ENCODE data around the gene ESAM. TPM values are rescaled to one million over a fixed set of nuclear protein-coding genes. Genes with fewer than 3 reads are reported as not detected.
A peak's percentile ranks its signal among the peaks of the same experiment; 100 is the strongest.

Gene ESAM
- polyA plus RNA-seq, 3 donors: 59.4 to 78.9 (median 69.4) TPM

- DNase-seq: no peak
Observed at GRCh38 chr11:124738713-124739478, 23.2 kb downstream of the ESAM start.

DNA sequence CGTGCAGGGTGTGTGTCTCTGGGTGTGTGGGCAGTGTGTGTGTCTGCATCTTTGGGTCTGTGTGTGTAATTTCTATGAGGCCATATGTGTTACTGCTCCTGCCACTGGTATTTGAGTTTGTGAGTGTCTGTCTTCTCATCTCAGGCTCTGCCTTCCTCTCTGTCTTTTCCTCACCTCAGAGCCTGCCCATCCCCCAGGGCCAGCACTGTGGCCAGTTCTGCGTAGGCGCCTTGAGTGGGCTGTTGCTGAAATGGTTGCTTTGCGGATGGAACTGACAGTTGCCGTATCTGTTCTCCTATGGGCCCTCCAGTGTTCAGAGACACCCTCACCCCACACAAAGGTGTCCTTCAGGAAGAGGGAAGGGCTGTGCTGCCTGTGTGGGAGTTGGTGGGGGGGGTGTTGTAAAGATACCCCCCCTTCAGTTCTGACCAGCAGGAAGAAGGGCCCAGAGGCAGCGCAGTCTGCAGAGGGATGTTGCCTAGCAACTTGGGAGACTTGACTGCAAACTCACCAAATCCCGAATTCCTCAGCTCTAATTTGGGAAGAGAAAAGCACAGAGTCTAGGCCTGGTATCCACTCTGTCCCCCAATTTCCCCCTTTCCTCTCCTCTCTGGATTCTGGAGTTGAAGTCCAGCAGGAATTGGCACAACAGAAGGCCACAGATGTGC lies 24.3 kb downstream of the ESAM start:
- DNase-seq: no peak

GRCh38 chr11:124736736-124737135 lies 25.4 kb downstream of the ESAM start:
- no peak for DNase-seq

- DNase-seq: no peak
Observed at GRCh38 chr11:124732230-124732629, 29.9 kb downstream of the ESAM start.

DNA sequence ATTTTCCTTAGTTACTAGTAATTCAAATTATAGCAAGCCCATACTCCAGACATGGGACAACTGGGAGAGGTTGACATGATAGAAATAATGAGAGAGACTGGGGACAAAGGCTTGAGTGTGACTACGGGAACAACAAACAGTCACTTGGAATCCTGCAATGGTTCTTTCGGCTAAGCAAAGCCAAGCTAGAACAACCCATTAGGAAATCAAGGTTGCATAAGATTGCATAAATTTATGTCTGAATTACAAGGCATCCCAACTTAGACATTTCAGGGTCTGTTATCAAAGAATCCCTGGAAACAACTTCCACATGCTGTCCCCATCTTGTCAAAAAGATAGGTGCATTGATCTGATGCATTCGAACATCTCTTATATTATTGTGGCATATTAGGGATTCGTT lies 32.5 kb downstream of the ESAM start:
- DNase-seq: no peak

- DNase-seq: no peak
Observed at GRCh38 chr11:124728134-124728533, 34.0 kb downstream of the ESAM start.

DNA sequence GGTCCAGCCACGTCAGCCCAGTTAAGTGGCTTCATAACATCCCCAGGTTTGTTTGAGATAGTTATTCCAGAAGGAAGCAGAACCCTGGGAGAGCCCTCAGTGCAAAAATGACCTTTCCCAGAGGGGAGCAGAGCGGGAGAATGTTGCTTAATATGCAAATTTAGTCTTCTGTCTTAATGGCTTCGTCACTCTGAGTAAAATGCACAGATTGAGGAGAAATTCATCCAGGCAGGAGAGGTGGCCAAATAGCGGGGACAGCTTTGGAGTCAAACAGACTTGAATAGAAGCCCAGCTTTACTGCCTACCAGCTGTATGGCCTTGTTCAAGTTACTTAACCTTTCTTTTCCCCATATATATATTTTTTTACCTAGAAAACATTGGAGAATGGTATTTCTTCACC lies 34.6 kb downstream of the ESAM start:
- no peak for DNase-seq

- DNase-seq: no peak
Observed at GRCh38 chr11:124725719-124726105, 36.4 kb downstream of the ESAM start.

- no peak for DNase-seq
Observed at GRCh38 chr11:124724979-124725718, 36.9 kb downstream of the ESAM start.

DNA sequence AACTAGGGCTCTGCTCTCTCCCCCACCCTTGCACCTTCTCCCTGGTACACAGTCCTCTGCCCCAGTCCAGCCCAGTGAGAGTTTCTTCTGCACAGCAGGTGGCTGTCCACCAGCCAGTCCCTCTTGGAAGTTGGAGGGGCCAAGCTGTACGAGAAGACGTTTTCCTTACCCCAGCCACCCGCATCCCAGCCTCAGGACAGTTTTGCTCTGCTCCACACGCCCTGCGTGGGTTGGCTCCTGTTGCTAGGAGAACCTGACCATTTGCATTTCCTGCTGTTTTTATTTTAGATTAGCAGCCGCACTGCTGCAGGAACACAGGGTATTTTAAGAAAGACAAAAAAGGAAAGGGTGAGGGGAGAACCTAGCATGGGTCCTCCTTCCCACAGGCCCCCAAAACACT lies 39.9 kb downstream of the ESAM start:
- no peak for DNase-seq

DNA sequence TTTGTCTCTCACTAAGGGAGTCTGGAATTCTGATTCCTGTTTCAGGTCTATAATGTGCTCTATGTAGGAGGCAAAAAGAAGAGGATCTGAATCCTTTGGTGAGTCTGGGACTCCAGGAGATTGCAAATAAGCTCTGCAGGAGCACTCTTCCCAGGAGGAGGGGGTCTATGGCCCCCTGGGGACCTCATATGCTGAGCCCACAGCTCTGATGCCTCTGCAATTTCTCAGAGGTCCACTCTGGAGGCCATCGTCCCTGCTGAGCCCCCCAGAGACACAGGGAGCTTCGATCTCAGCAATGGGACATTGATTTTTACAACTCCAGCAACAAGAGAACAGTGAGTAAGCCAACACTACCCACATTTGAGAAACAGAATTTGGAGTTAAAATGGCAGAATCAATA lies 42.6 kb downstream of the ESAM start:
- DNase-seq: no peak

- DNase-seq: no peak
Observed at GRCh38 chr11:124718801-124719200, 43.3 kb downstream of the ESAM start.

DNA sequence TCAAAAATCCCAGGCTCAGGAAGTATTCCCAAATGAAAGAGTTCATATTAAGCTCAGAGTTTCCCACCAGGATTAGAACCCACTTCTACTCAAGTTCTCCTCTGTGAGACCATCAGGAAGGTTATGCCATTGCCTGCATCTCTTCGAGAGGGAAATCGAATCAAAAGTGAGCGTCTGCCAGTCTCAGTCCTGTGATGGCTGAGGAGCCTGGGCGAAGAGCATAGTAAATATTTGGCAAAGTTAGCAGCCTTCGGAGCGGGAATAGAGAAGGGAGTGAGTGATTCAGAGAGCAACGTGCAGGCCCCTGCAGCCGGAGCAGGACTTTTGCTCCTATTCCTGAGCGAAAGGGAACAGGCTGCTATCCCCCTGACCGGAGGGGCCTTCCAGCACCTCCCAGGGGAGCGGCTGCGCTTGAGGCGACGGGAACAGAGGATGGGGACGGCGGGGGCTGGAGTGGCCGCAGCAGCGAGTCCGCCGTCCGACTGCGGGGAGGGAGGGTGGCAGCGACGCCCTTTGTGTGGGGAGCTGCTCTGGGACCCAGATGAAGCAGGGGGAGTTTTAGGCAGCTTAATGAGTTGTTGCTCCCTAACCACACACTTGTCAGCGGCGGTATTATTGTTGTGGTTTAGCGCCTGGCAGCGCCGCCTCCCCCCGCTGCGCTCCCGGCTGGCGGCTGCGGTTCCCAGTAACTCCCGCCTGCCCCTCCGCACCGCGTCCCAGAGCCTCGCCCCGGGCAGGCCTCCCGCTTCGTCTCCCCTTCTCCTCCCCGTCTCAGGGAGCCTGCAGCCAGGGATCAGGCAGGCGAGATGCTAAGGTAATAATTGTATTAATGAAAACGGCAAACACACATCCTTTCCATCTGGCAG lies 44.1 kb downstream of the ESAM start:
- DNase-seq: peak; percentile 27

- DNase-seq: no peak
Observed at GRCh38 chr11:124717421-124717785, 44.7 kb downstream of the ESAM start.

GRCh38 chr11:124716591-124716990 lies 45.5 kb downstream of the ESAM start:
- no peak for DNase-seq

DNA sequence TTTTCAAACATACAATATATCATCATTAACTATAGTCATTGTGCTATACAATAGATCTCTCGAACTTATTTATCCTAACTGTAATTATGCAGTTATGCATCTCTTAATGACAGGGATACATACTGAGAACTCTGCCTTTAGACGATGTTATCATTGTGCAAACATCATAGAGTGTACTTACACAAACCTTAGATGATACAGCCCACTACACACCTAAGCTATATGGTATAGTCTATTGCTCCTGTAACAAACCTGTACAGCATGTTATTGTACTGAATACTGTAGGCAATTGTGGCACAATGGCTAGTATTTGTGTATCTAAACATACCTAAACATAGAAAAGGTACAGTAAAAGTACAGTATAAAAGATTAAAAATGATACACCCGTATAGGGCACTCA lies 49.7 kb downstream of the ESAM start:
- no peak for DNase-seq

DNA sequence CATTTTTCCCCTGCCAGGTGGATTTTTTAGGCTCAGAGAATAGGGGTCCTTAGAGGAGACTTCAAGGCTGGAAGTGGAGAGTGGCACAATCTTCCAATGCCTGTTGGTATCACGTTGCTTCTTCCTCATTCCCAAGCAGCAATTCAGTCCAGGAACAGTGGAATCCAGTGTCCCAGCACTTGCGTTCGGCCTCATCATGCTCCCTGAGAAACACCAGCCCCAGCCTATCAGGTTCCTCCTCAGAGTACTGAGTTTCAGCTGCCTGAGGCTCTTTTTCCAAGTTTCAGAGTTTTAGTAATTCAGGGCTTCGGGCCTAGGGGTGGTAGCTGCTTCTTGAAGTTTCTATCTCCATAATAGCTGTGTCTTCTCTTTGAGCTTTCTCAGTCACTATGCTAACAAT lies 54.3 kb downstream of the ESAM start:
- no peak for DNase-seq

Other genes starting within 250 kb of the ESAM start
- gene OR8B12, start 218.6 kb downstream of the ESAM start, polyA plus RNA-seq (ENCODE audit: insufficient read length in 3 of 3): not detected
- gene OR8A1, start 192.3 kb downstream of the ESAM start, polyA plus RNA-seq (ENCODE audit: insufficient read length in 3 of 3): under 1 TPM in 1 of 3 donors, not detected in 2; 0.04 TPM
- gene PANX3, start 150.9 kb downstream of the ESAM start, polyA plus RNA-seq (ENCODE audit: insufficient read length in 3 of 3): not detected
- gene TBRG1, start 139.4 kb downstream of the ESAM start, polyA plus RNA-seq (ENCODE audit: insufficient read length in 3 of 3): 10 to 100 TPM; 23.0 to 41.9 (median 40.3) TPM
- 10 to 100 TPM; 26.3 to 35.9 (median 31.9) TPM for gene SIAE, start 88.6 kb downstream of the ESAM start, polyA plus RNA-seq (ENCODE audit: insufficient read length in 3 of 3)
- gene SPA17, start 88.4 kb downstream of the ESAM start, polyA plus RNA-seq (ENCODE audit: insufficient read length in 3 of 3): 10 to 100 TPM; 18.8 to 26.0 (median 20.6) TPM
- 10 to 100 TPM; 17.8 to 27.5 (median 19.6) TPM for gene NRGN, start 22.3 kb downstream of the ESAM start, polyA plus RNA-seq (ENCODE audit: insufficient read length in 3 of 3)
- 10 to 100 TPM in 1 of 3 donors, 1 to 10 TPM in 2; 9.2 to 10.1 (median 9.3) TPM for gene VSIG2, start 10.0 kb downstream of the ESAM start, polyA plus RNA-seq (ENCODE audit: insufficient read length in 3 of 3)
- 10 to 100 TPM; 23.3 to 43.6 (median 38.9) TPM for gene MSANTD2, start 38.1 kb upstream of the ESAM start, polyA plus RNA-seq (ENCODE audit: insufficient read length in 3 of 3)
- gene ROBO3, start 103.1 kb upstream of the ESAM start, polyA plus RNA-seq (ENCODE audit: insufficient read length in 3 of 3): 10 to 100 TPM; 25.0 to 30.2 (median 29.9) TPM
- gene ROBO4, start 135.6 kb upstream of the ESAM start, polyA plus RNA-seq (ENCODE audit: insufficient read length in 3 of 3): 10 to 100 TPM; 19.3 to 26.4 (median 24.8) TPM
- 1 to 10 TPM; 1.3 to 2.2 (median 1.8) TPM for gene HEPN1, start 157.0 kb upstream of the ESAM start, polyA plus RNA-seq (ENCODE audit: insufficient read length in 3 of 3)
- gene HEPACAM, start 173.8 kb upstream of the ESAM start, polyA plus RNA-seq (ENCODE audit: insufficient read length in 3 of 3): 1 to 10 TPM; 2.3 to 3.8 (median 3.4) TPM
- 1 to 10 TPM; 3.8 to 4.0 (median 3.9) TPM for gene CCDC15, start 191.9 kb upstream of the ESAM start, polyA plus RNA-seq (ENCODE audit: insufficient read length in 3 of 3)

Measured in renal pelvis (tissue), 4 donors.